Suprapubic skin (tissue), 4 donors: ENCODE results near the gene UBE2E3. TPM values are rescaled to one million over a fixed set of nuclear protein-coding genes. Genes with fewer than 3 reads are reported as not detected.

ENCODE experiments used
- DNase-seq, 2 donors: peaks; one replicate each; pipeline ENCODE4 v3.0.0-alpha.2; 2019; ENCODE audit warnings: low spot score in 2 of 2
- H3K27ac ChIP-seq: fragments of 200-600 bp; sonication (generic); one replicate; pipeline ENCODE4 v1.5.1; 2019
- H3K27me3 ChIP-seq: fragments of 200-600 bp; sonication (generic); one replicate; pipeline ENCODE4 v1.5.1; 2019
- H3K36me3 ChIP-seq: fragments of 200-600 bp; sonication (generic); one replicate; pipeline ENCODE4 v1.5.1; 2019
- H3K4me1 ChIP-seq: fragments of 200-600 bp; sonication (generic); one replicate; pipeline ENCODE4 v1.5.1; 2019
- H3K4me3 ChIP-seq: fragments of 200-600 bp; sonication (generic); one replicate; pipeline ENCODE4 v1.5.1; 2019; ENCODE audit warnings: mild to moderate bottlenecking
- H3K9me3 ChIP-seq: fragments of 200-600 bp; sonication (generic); one replicate; pipeline ENCODE4 v1.5.1; 2019
- EP300 ChIP-seq: sonication (generic); formaldehyde crosslinking; IDR thresholded peaks from one replicate; pipeline ENCODE4 v1.6.1; 2017; ENCODE audit warnings: antibody characterized with exemption
- POLR2A ChIP-seq, 2 donors: fragments of 450-650 bp; IDR thresholded peaks; one replicate each; pipeline ENCODE4 v1.6.1; 2017; ENCODE audit warnings: antibody characterized with exemption in 2 of 2, mild to moderate bottlenecking in 2 of 2, moderate library complexity in 2 of 2
- POLR2AphosphoS5 ChIP-seq, 3 donors: sonication (generic); formaldehyde crosslinking; IDR thresholded peaks; one replicate each; pipeline ENCODE4 v1.6.1; 2017; ENCODE audit warnings: antibody characterized with exemption in 3 of 3
- WGBS: methylation state at CpG from one replicate; pipeline ENCODE4 v1.1.5; 2018; 5-methylcytosine and 5-hydroxymethylcytosine counted together
- total RNA-seq, 4 donors: library from RNA; depleted of rRNA; stranded (reverse); fragments of >200 nt; gene quantifications; one replicate each; pipeline ENCODE4 v1.1.0, GENCODE V29; 2016
- TF ChIP-seq, protein P1 (sequence below), 2 donors: fragments of 200-600 bp in 1 of 2; fragments of 450-650 bp in 1 of 2; sonication (generic) in 1 of 2; IDR thresholded peaks; one replicate each; pipeline ENCODE4 v1.5.1; 2016 to 2019; ENCODE audit warnings: antibody characterized with exemption in 2 of 2, mild to moderate bottlenecking in 1 of 2, moderate library complexity in 1 of 2

Gene UBE2E3
- total RNA-seq, 4 donors from 2014 or later = 50.6 to 79.5 (median 66.1) TPM

DNA sequence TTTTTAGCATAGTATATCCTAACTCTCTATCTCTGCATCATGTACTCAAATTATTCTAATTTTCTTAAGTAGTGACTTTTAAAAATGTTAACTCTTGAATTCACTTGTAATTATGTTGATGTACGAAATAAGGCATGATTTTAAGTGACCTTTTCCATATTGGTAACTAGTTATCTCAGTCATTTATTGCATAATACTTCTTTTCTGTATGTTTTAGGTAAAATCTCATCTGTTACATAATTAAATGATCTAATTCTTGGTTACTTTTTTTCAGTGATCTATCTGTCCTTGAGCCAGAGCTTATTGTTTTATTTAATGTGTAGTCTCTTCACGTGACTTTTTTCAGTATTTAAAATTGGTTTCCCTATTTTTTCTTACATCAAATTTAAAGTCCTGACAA, 4.8 kb upstream of the UBE2E3 start:
- Histone ChIP-seq H3K27me3 (no peaks in the 10 kb centered on the region), H3K27ac (no peak overlapping the region), H3K36me3 (no peaks in the 10 kb centered on the region), H3K9me3 (no peaks in the 10 kb centered on the region), H3K4me1 (peaks cover 8% of the 10 kb centered on the region), H3K4me3 (no peak overlapping the region)
- TF ChIP-seq, protein P1, sequence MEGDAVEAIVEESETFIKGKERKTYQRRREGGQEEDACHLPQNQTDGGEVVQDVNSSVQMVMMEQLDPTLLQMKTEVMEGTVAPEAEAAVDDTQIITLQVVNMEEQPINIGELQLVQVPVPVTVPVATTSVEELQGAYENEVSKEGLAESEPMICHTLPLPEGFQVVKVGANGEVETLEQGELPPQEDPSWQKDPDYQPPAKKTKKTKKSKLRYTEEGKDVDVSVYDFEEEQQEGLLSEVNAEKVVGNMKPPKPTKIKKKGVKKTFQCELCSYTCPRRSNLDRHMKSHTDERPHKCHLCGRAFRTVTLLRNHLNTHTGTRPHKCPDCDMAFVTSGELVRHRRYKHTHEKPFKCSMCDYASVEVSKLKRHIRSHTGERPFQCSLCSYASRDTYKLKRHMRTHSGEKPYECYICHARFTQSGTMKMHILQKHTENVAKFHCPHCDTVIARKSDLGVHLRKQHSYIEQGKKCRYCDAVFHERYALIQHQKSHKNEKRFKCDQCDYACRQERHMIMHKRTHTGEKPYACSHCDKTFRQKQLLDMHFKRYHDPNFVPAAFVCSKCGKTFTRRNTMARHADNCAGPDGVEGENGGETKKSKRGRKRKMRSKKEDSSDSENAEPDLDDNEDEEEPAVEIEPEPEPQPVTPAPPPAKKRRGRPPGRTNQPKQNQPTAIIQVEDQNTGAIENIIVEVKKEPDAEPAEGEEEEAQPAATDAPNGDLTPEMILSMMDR (IDR thresholded peaks at IDR 0.05) = no peak
- no peak for TF ChIP-seq EP300
- TF ChIP-seq POLR2AphosphoS5 (IDR thresholded peaks at IDR 0.05) = no peak
- TF ChIP-seq POLR2A (IDR thresholded peaks at IDR 0.05) = no peak
- DNase-seq = no peak
- 89% methylated on average over 2 of the region's 2 CpGs for WGBS

DNA sequence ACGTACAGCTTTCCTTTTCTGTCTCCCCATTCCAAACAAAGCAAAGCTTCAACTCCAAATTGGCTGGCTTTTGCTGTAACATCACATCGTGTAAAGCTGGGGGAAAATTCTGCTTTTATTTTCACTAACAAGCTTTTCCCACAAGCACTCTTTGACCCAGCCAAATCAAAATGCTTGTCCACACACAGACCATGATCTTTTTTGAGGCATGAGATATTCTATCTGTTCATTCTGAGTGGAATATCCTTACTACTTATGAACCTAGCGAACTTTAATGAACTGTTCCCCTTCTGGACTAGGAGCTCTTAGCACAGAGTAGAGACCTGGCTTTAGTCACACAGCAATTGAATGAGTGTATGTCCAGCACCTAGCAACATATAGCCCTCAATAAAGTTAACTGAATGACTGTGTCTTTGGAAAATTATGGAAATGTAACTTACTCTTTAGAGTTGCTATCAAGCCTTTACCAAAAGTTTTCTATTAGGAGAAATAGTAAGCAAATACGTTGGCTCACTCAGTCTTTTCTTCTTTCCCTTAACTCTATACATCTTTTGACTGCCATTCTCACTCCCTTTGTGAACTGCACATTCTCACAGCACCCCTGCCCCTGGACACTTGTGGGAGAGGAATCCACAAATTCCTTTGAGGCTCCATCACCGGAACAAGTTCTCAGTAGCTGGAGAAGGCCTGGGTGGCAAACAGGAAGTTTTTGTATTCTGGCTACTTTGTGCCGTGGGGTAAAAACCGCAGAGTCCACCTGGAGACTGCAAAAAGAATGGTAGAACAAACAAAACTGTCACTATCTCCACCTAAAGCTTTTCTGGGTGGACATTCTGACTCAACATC, 1.3 kb upstream of the UBE2E3 start:
- WGBS = 55% methylated on average over 7 of the region's 7 CpGs
- no peaks in the 10 kb centered on the region for H3K27me3 ChIP-seq
- TF ChIP-seq, protein P1 (IDR thresholded peaks at IDR 0.05) = no peak
- no peak for TF ChIP-seq EP300
- no peak for TF ChIP-seq POLR2AphosphoS5 (IDR thresholded peaks at IDR 0.05)
- H3K36me3 ChIP-seq = no peaks in the 10 kb centered on the region
- H3K9me3 ChIP-seq = no peaks in the 10 kb centered on the region
- H3K4me3 ChIP-seq = peak overlapping the region; percentile 92
- H3K4me1 ChIP-seq = peaks cover 36% of the 10 kb centered on the region
- no peak for DNase-seq
- H3K27ac ChIP-seq = peak overlapping the region; percentile 93

DNA sequence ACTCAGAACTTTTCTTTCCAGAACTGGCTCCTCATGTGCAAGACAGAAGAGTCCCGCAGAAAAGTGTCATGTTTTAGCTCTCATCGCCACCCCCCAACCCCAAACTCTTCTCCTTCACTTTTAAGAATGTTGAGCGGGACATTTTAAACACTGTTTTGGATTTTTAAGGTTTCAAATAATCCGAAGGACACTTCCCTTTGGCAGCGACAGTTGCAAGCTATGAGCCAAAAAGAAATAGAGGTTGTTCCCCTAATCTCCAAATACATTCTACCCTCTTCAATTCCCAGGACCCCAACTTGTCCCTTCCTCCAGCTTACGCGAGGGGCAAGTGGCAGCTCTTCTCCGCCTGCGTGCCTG, 678 bp upstream of the UBE2E3 start:
- 26% methylated on average over 7 of the region's 9 CpGs for WGBS
- Histone ChIP-seq H3K36me3 (no peaks in the 10 kb centered on the region), H3K27me3 (no peaks in the 10 kb centered on the region), H3K9me3 (no peaks in the 10 kb centered on the region), H3K4me1 (peaks cover 42% of the 10 kb centered on the region), H3K4me3 (peak overlapping the region; percentile 92), H3K27ac (peak overlapping the region; percentile 93)
- no peak for TF ChIP-seq POLR2A (IDR thresholded peaks at IDR 0.05)
- TF ChIP-seq, protein P1 (IDR thresholded peaks at IDR 0.05) = no peak
- no peak for DNase-seq

DNA sequence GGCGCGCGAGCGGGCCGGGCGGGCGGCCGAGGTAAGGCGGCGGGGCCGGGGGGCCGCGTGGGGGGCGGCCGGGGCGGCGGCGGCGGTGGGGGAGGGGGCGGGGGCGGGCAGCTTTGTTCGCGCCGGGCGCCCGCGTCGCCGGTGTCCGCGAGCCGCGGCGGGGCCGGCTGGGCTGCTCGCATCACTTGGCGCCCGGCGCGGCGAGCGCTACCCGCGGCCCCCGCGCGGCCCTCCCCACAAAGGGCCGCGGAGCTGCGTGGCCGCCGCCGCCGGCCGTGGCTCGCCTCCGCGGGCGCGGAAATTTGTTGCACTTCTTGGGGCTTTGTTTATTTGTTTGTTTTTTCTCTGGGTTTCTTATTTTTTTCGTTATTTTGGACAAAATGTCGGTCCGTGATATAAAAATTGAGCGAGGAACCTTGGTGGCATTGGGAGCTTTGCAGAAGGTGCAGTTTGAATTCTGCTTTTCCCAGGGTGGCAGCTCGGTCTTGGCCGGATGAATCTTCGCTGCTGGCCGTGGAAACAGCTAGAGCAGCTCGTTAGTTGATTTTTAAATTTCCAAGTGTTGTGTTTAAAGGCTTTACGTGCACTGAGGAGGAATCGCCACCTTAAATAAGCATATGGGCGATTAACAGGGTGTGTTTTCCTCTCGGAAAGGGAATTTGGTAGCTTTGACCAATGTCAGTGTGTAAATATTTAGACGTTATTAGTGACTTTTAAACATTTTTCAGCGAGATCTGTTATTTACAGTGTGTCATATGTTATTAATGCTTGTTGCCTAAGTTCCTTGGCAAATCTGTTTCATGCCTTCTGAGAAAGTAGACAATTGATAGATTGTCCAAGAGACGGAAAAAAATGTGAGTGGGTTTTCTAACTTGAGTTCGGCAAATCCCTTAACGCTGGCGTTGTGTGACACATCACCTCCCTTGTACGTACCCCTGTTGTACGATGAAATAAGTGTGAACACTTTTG, 822 bp downstream of the UBE2E3 start:
- DNase-seq = no peak
- H3K27me3 ChIP-seq = no peaks in the 10 kb centered on the region
- TF ChIP-seq POLR2AphosphoS5 (IDR thresholded peaks at IDR 0.05) (no peak), POLR2A (IDR thresholded peaks at IDR 0.05) (no peak), EP300 (no peak)
- TF ChIP-seq, protein P1 (IDR thresholded peaks at IDR 0.05) = no peak

More for the DNA sequence above, 822 bp downstream of the UBE2E3 start:
- Histone ChIP-seq H3K36me3 (no peaks in the 10 kb centered on the region), H3K9me3 (no peaks in the 10 kb centered on the region), H3K4me3 (peak overlapping the region; percentile 92), H3K27ac (peak overlapping the region; percentile 93), H3K4me1 (peaks cover 43% of the 10 kb centered on the region)
- WGBS = under 1% methylated on average over 60 of the region's 81 CpGs
